H1 (cell line): ENCODE data around the gene URGCP. TPM values are rescaled to one million over a fixed set of nuclear protein-coding genes. Genes with fewer than 3 reads are reported as not detected.

ENCODE experiments used
- ATF3 ChIP-seq: IDR thresholded peaks from 2 replicates; pipeline ENCODE4 v1.6.1; 2011; ENCODE audit warnings: low read depth, mild to moderate bottlenecking, low read length; ENCODE audit not compliant: insufficient read depth
- CBX5 ChIP-seq: fragments of 300-800, 300-1000 bp; sonication (generic); IDR thresholded peaks from 2 replicates; pipeline ENCODE4 v1.7.1; 2016; ENCODE audit warnings: antibody characterized with exemption, low read length, low read depth
- CHD7 ChIP-seq: fragments of 300-600 bp; sonication (generic); IDR thresholded peaks from 2 replicates; pipeline ENCODE4 v1.7.1; 2012; ENCODE audit warnings: low read length, moderate library complexity, mild to moderate bottlenecking, inconsistent platforms; ENCODE audit not compliant: insufficient replicate concordance
- CTBP2 ChIP-seq: IDR thresholded peaks from 2 replicates; pipeline ENCODE4 v1.7.0; 2011; ENCODE audit warnings: borderline replicate concordance, mild to moderate bottlenecking, moderate library complexity, mixed read lengths, low read length; ENCODE audit not compliant: insufficient read depth, insufficient read length
- EGR1 ChIP-seq: IDR thresholded peaks from 2 replicates; pipeline ENCODE4 v1.6.1; 2011; ENCODE audit warnings: low read depth, low read length, borderline replicate concordance
- KDM4A ChIP-seq: IDR thresholded peaks from one replicate; pipeline ENCODE4 v1.7.1; 2012; ENCODE audit warnings: low read depth, mild to moderate bottlenecking, moderate library complexity, low read length, inconsistent platforms; ENCODE audit not compliant: severe bottlenecking
- POLR2AphosphoS5 ChIP-seq: IDR thresholded peaks from 2 replicates; pipeline ENCODE4 v1.6.1; 2011; ENCODE audit warnings: low read depth, low read length
- SIRT6 ChIP-seq: IDR thresholded peaks from one replicate; pipeline ENCODE4 v1.7.1; 2012; ENCODE audit warnings: low read length, inconsistent platforms
- TBP ChIP-seq: IDR thresholded peaks from 2 replicates; pipeline ENCODE4 v1.6.1; 2011; ENCODE audit warnings: low read depth, low read length, improper control_type of control experiment
- YY1 ChIP-seq: IDR thresholded peaks from 2 replicates; pipeline ENCODE4 v1.6.1; 2011; ENCODE audit warnings: low read depth, mild to moderate bottlenecking, low read length
- polyA plus RNA-seq, 7 experiments: library from polyadenylated mRNA; depleted of rRNA in 3 of 7; stranded (reverse) in 5 of 7; unstranded in 2 of 7; fragments of >200 nt in 5 of 7; fragments of 200-250 nt in 2 of 7; gene quantifications; 1 replicate in 5 of 7; 2 replicates in 1 of 7; 4 replicates in 1 of 7; pipeline versions ENCODE4 v1.2.1 to v1.2.3, GENCODE V29; 2011 to 2013; ENCODE audit warnings: missing spikeins in 2 of 7, mixed read lengths in 2 of 7
- total RNA-seq: library from RNA; stranded (reverse); fragmentation: NEBNext Ultra II Directional; extraction: Animal tissue kit (Norgen Biotek cat#: 25700); gene quantifications from 2 replicates; pipeline ENCODE4 v1.2.1, GENCODE V29; 2021

The URGCP gene
- total and polyA plus RNA-seq, 2 of the 8 experiments (the other 6 are each of a cell fraction or from before 2014, with no cell fraction given): 9.0 to 18.7 TPM

- TF ChIP-seq CHD7 (no peak), YY1 (no peak), TBP (no peak), SIRT6 (no peak), KDM4A (no peak), EGR1 (no peak), ATF3 (no peak), CTBP2 (no peak), POLR2AphosphoS5 (no peak), CBX5 (no peak)
- TF ChIP-seq, all 59 proteins: peak for 0
Measured at GRCh38 chr7:43879477-43879876, 26.9 kb downstream of the URGCP start (continued).
